Kidney (tissue), 14 donors: ENCODE data around the gene DEPDC1B. TPM values are rescaled to one million over a fixed set of nuclear protein-coding genes. Genes with fewer than 3 reads are reported as not detected.
"Not testable (repeated sequence)": the region's sequence is repeated elsewhere in the genome, so short reads cannot be mapped to it uniquely, and the experiment has no call there.

ENCODE experiments used
- DNase-seq, 5 donors: peaks; one replicate each; pipeline ENCODE4 v3.0.0-alpha.2; 2013 to 2020
- FAIRE-seq: peaks from 2 replicates; lab custom pipeline; 2012; peaks lifted over from hg19 to GRCh38; lab: Jason Lieb, UNC
- H3K27ac ChIP-seq, 2 donors: one replicate each; pipeline ENCODE4 v1.7.0; 2013; ENCODE audit warnings: low read depth in 2 of 2, low read length in 2 of 2, inconsistent platforms in 1 of 2
- H3K27me3 ChIP-seq: one replicate; pipeline ENCODE4 v1.7.1; 2013; ENCODE audit warnings: low read length, inconsistent platforms; ENCODE audit not compliant: control insufficient read depth, insufficient read depth
- H3K36me3 ChIP-seq, 3 donors: one replicate each; pipeline versions ENCODE4 v1.7.0 to v1.7.1; 2013; ENCODE audit warnings: low read length in 3 of 3, control low read depth in 1 of 3, inconsistent platforms in 1 of 3; ENCODE audit not compliant: insufficient read depth in 3 of 3, control insufficient read depth in 2 of 3
- H3K4me1 ChIP-seq, 3 donors: one replicate each; pipeline versions ENCODE4 v1.7.0 to v1.7.1; 2013; ENCODE audit warnings: low read length in 3 of 3, inconsistent platforms in 1 of 3, low read depth in 1 of 3; ENCODE audit not compliant: control insufficient read depth in 2 of 3, insufficient read depth in 2 of 3
- H3K4me3 ChIP-seq, 3 donors: one replicate each; pipeline versions ENCODE4 v1.7.0 to v1.8.1; 2013; ENCODE audit warnings: low read length in 3 of 3, control low read depth in 1 of 3, inconsistent platforms in 1 of 3
- H3K9ac ChIP-seq, 3 donors: one replicate each; pipeline versions ENCODE4 v1.7.0 to v1.7.1; 2013; ENCODE audit warnings: low read length in 3 of 3, control low read depth in 1 of 3, inconsistent platforms in 1 of 3
- H3K9me3 ChIP-seq, 3 donors: one replicate each; pipeline versions ENCODE4 v1.7.0 to v1.7.1; 2013; ENCODE audit warnings: low read length in 3 of 3, control low read depth in 1 of 3, inconsistent platforms in 1 of 3; ENCODE audit not compliant: control insufficient read depth in 2 of 3, insufficient read depth in 1 of 3
- intact Hi-C: fragments of 100-400 bp; cut with DNase I; formaldehyde crosslinking; loops from one replicate; pipeline ENCODE4 v1.11.1; 2022
- polyA plus RNA-seq: library from polyadenylated mRNA; stranded (reverse); fragments of 350-450 nt; fragmentation: Illumina TruSeq; extraction: RNeasy Lipid Tissue Mini Kit (QIAGEN cat#74804); gene quantifications from one replicate; pipeline ENCODE4 v1.2.3, GENCODE V29; 2014; ENCODE audit warnings: low read depth, low replicate concordance; ENCODE audit not compliant: insufficient read depth
- total RNA-seq: library from RNA; stranded (reverse); fragmentation: NEBNext Ultra II Directional; extraction: Animal tissue kit (Norgen Biotek cat#: 25700); gene quantifications from one replicate; pipeline ENCODE4 v1.2.1, GENCODE V29; 2021
- TF ChIP-seq, protein P1 (sequence below): IDR thresholded peaks from 3 replicates; pipeline ENCODE4 v1.5.1; 2012; ENCODE audit warnings: mild to moderate bottlenecking, moderate library complexity, borderline replicate concordance; ENCODE audit not compliant: insufficient read depth; ENCODE audit errors: extremely low read depth
- donor health status: control.
- donor health status: control.
- donor health status: control.
- donor health status: control.
- donor health status: control.
- donor health status: DM: yes; HTN: yes; CAD: no.
- donor health status: Normal renal cell carcinoma (clear cell type).

Gene DEPDC1B
- total and polyA plus RNA-seq, 2 donors from 2014 or later: 0.50 to 5.2 TPM

DNA sequence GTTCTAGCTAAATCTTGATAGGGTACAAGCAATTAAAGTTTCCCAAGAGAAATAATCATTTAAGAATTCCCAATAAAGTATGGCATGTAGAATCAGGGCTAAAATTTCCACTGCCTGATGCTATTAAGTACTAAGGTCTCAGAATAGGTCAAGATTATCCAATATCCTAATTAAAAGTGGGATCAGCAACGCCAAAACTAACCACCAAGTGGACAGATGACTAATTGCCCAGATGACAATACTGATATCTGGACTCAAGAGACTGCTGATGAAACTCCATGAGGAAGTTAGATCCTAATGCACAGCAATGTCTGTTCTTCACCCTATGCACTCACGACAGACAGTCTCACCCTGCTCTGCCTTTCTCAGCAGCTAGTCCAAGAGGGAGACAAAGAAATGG, 14.3 kb downstream of the DEPDC1B start:
- Histone ChIP-seq H3K36me3 (no peaks in the 10 kb centered on the region), H3K4me3 (no peak overlapping the region), H3K9ac (no peak overlapping the region), H3K27ac (peak overlapping the region in 1 of 2 donors; percentile 6), H3K4me1 (no peaks in the 10 kb centered on the region), H3K9me3 (peaks cover 0 to 4% (median 0%) of the 10 kb centered on the region in 3 donors), H3K27me3 (no peaks in the 10 kb centered on the region)
- FAIRE-seq (no peak), DNase-seq (no peak)
- intact Hi-C loops: no loop called here
- TF ChIP-seq, protein P1, sequence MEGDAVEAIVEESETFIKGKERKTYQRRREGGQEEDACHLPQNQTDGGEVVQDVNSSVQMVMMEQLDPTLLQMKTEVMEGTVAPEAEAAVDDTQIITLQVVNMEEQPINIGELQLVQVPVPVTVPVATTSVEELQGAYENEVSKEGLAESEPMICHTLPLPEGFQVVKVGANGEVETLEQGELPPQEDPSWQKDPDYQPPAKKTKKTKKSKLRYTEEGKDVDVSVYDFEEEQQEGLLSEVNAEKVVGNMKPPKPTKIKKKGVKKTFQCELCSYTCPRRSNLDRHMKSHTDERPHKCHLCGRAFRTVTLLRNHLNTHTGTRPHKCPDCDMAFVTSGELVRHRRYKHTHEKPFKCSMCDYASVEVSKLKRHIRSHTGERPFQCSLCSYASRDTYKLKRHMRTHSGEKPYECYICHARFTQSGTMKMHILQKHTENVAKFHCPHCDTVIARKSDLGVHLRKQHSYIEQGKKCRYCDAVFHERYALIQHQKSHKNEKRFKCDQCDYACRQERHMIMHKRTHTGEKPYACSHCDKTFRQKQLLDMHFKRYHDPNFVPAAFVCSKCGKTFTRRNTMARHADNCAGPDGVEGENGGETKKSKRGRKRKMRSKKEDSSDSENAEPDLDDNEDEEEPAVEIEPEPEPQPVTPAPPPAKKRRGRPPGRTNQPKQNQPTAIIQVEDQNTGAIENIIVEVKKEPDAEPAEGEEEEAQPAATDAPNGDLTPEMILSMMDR: no peak

DNA sequence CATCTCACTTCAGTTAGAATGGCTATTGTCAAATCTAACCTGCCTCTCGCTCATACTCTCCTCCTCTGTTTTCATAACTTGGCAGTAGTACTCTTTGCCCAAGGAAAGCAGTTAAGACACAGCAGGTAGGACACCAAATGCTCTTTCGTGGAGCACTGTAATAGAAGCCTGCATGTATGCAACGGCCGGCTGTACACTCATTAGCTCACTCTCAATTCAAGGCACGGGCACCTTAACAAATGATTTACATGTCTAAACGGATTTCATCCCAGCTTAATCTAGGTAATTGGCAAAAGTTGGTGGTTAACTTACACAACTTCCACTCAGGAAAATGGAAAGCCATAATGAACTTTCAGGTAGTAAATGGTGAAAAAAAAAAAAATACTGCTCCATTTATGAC, 14.9 kb downstream of the DEPDC1B start:
- FAIRE-seq: peak; percentile 32
- intact Hi-C loops: no loop called here
- H3K27me3 ChIP-seq: no peaks in the 10 kb centered on the region
- H3K27ac ChIP-seq: no peak overlapping the region
- H3K36me3 ChIP-seq: no peaks in the 10 kb centered on the region
- H3K4me3 ChIP-seq: no peak overlapping the region
- peak in 3 of 5 donors; percentile 42 to 68 (median 66) for DNase-seq
- TF ChIP-seq, protein P1: no peak
- peaks cover 0 to 4% (median 0%) of the 10 kb centered on the region in 3 donors for H3K9me3 ChIP-seq
- H3K9ac ChIP-seq: no peak overlapping the region
- H3K4me1 ChIP-seq: no peaks in the 10 kb centered on the region

DNA sequence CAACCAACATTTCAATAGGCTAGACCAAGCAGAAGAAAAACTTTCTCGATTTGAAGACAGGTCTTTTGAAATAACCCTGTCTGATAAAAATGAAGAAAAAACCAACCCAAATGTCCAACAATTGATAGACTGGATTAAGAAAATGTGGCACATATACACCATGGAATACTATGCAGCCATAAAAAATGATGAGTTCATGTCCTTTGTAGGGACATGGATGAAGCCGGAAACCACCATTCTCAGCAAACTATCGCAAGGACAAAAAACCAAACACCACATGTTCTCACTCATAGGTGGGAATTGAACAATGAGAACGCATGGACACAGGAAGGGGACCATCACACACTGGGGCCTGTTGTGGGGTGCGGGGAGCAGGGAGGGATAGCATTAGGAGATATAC, 18.0 kb downstream of the DEPDC1B start:
- intact Hi-C loops, DNase-seq, H3K9ac ChIP-seq, H3K4me1 ChIP-seq, H3K9me3 ChIP-seq, H3K4me3 ChIP-seq, H3K27me3 ChIP-seq, H3K27ac ChIP-seq, FAIRE-seq, H3K36me3 ChIP-seq: not testable (repeated sequence)

DNA sequence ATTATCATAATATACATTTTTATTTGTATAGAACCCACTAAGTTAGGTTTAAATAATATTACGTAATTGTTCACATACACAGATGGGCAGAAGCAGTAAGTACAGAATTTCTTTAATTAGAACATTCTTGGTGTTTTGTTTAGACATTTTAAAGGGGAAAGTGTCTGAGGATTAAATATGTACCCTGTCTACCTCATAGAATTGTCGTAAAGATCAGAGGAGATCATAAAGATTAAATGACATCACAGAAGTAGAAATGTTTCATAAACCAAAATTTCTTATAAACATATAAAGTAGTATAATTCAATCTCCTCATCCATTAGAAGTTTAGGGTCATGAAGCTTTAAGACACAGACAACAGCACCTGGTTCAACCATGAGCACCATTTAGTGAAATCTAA, 20.1 kb downstream of the DEPDC1B start:
- intact Hi-C loops: no loop called here
- no peak for DNase-seq
- Histone ChIP-seq H3K9ac (no peak overlapping the region), H3K36me3 (no peaks in the 10 kb centered on the region), H3K4me3 (no peak overlapping the region), H3K27ac (no peak overlapping the region), H3K4me1 (peaks cover 0 to 3% (median 2%) of the 10 kb centered on the region in 3 donors), H3K27me3 (no peaks in the 10 kb centered on the region), H3K9me3 (peaks cover 0 to 4% (median 0%) of the 10 kb centered on the region in 3 donors)
- TF ChIP-seq, protein P1: no peak
- FAIRE-seq: no peak
